ENCODE results near the gene GAN.
"Not testable (repeated sequence)": the region's sequence is repeated elsewhere in the genome, so short reads cannot be mapped to it uniquely, and the experiment has no call there.

Gene GAN

GRCh38 chr16:81397879-81398520, 83.2 kb downstream of the GAN start:
- DNase-seq (ENCODE audit: low read depth in 2 of 2) = no peak

- DNase-seq (ENCODE audit: low read depth in 2 of 2) = no peak
Observed at GRCh38 chr16:81399909-81400308, 85.1 kb downstream of the GAN start.

GRCh38 chr16:81401035-81401950, 86.5 kb downstream of the GAN start:
- no peak for DNase-seq (ENCODE audit: low read depth in 2 of 2)

- DNase-seq (ENCODE audit: low read depth in 2 of 2) = no peak
Observed at GRCh38 chr16:81403208-81403600, 88.4 kb downstream of the GAN start.

- DNase-seq (ENCODE audit: low read depth in 2 of 2) = peak; percentile 75 to 80
Observed at GRCh38 chr16:81403601-81404391, 89.0 kb downstream of the GAN start.

DNA sequence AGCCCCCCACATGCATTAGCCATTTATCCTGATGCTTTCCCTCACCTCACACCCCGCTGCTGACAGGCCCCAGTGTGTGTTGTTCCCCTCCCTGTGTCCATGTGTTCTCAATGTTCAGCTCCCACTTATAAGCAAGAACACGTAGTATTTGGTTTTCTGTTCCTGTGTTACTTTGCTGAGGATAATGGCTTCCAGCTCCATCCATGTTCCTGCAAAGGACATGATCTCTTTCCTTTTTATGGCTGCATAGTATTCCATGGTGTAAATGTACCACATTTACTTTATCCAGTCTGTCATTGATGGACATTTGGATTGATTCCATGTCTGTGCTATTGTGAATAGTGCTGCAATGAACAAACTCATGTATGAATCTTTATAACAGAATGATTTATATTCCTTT, 90.2 kb downstream of the GAN start:
- not testable (repeated sequence) for DNase-seq (ENCODE audit: low read depth in 2 of 2)

DNA sequence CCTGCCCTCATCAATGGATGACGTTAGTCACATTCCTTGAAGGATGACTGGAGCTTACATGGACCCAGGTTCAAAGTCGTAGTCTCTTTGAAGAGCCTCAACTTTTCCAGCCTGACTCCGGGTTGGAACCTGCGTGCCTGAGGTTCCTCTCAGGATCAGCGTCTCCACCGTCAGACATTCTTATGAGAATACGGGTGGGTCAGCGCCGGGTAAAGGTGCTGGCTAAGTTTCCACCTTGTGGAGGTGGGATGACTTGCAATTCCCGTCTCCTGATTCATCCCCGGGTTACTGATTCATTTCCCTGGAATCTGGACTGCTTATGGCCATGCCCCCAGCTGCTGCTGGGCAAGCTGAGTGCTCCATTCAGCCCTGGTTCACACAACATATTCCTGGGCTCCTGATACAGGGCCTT, 90.9 kb downstream of the GAN start:
- DNase-seq (ENCODE audit: low read depth in 2 of 2) = no peak

DNA sequence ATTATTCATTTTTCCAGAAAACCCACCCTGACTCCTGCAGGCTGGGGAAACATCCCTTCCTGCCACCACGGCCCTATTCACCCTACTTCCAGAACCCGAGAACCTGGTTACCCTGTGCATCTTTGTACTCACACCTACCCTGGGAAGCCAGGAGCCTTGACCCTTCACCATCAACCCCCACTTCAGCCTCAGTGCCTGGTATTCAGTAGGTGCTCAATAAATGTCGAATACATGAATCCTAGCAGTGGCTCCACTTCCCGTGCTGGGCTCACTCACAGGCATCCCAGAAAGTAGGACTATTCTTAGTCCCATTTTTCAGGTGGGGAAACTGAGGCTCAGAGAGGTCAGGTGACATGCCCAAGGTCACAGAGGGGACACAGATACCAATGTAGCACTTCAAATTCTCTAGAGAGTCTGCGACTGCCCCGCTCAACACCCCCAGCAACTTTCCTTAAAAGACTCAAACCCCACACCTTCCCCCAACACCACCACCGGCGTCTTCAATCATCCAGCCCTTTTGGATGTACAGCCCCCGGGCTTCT, 93.7 kb downstream of the GAN start:
- DNase-seq (ENCODE audit: low read depth in 2 of 2) = no peak

GRCh38 chr16:81409016-81409556, 94.3 kb downstream of the GAN start:
- DNase-seq (ENCODE audit: low read depth in 2 of 2) = no peak

- DNase-seq (ENCODE audit: low read depth in 2 of 2) = no peak
Observed at GRCh38 chr16:81410643-81411293, 96.0 kb downstream of the GAN start.

GRCh38 chr16:81413245-81413990, 98.7 kb downstream of the GAN start:
- DNase-seq (ENCODE audit: low read depth in 2 of 2) = no peak

- DNase-seq (ENCODE audit: low read depth in 2 of 2) = no peak
Observed at GRCh38 chr16:81415751-81416150, 101.0 kb downstream of the GAN start.

- no peak for DNase-seq (ENCODE audit: low read depth in 2 of 2)
Observed at GRCh38 chr16:81416749-81417148, 102.0 kb downstream of the GAN start.

DNA sequence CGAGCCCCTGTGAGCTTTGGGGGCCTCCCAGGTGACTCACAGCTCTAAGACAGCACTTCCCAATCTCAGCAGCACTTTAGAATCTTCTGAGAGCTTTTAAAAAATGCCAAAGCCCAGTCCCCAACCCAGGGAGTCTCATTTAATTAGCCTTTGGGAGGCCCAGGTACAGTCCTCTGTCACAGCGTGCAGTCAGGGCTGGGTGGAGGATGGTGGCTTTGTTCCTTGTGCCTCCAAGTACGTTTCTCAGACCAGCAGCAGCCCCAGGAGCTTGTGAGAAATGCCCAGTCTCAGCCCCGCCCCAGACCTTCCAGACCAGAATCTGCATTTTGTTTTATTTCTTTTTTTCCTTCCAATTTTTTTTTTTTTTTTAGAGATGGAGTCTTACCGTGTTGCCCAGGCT, 102.4 kb downstream of the GAN start:
- no peak for DNase-seq (ENCODE audit: low read depth in 2 of 2)

- no peak for DNase-seq (ENCODE audit: low read depth in 2 of 2)
Observed at GRCh38 chr16:81419806-81420205, 105.0 kb downstream of the GAN start.

DNA sequence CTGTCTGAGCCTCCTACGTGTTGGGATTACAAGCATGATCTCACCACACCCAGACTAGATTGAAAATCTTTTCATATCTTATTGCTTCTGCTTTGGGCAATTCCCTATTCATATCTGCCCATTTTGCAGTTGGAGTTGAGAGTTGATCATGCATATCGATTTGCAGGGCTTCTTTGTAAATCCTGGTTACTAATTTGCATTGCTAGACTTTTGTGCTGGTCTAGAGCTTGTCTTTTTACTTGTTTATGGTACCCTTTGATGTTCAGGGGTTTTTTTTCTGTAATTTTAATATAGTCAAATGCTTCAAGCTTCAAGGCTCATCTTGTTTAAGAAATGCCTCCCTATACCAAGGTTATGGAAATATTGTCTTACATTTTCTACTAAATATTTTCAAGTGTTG, 106.4 kb downstream of the GAN start:
- no peak for DNase-seq (ENCODE audit: low read depth in 2 of 2)

- no peak for DNase-seq (ENCODE audit: low read depth in 2 of 2)
Observed at GRCh38 chr16:81421536-81421935, 106.8 kb downstream of the GAN start.

DNA sequence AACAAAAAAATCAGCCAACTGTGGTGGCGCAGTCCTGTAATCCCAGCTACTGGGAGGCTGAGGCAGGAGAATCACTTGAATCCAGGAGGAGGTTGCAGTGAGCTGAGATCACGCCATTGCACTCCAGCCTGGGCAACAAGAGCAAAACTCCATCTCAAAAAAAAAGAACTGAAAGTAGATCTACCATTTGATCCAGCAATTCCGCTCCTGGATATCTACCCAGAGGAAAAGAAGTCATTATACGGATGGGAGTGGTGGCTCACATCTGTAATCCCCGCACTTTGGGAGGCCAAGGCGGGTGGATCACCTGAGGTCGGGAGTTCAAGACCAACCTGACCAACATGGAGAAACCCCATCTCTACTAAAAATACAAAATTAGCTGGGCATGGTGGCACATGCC, 107.4 kb downstream of the GAN start:
- DNase-seq (ENCODE audit: low read depth in 2 of 2) = not testable (repeated sequence)

DNA sequence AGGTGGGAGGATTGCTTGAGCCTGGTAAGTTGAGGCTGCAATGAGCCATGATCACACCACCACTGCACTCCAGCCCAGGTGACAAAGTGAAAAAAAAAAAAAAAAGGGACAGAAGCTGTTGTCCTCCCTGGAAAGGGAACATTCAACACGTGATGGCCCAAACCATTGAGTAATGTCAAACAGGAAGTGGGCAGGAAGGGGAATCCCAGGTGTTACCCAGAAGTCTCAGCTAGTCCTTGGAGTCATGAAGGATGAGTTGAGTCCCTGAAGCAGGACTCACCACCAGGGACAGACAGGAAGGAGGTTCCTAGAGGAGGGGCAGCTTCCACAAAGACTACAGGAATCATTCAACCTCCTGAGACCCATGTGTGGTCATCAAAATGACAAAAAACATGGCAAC, 110.0 kb downstream of the GAN start:
- no peak for DNase-seq (ENCODE audit: low read depth in 2 of 2)

DNA sequence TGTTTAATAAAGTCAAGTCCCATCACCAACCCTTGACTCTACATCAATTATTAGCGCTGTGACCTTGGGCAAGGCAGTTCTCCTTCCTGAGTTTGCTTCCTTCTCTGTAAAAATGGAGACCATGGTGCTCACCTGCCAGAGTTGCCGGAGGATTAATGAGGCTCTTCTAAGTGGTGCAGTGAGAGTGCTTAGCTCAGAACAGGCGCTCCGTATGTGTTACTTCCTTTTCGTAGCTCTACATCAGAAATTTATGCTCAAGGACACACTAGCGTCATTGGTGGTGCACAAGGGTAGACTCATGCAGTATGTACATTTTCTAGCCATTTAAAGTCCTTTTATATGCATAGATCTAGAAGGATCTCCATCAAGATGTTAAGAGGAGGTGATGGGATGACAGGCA, 112.5 kb downstream of the GAN start:
- no peak for DNase-seq (ENCODE audit: low read depth in 2 of 2)
